GM10248 (cell line): Measurements from ENCODE around the gene SOX5.

Source experiments
- CTCF ChIA-PET: fragments of 300-600 bp; sonication (Branson Sonifier 250); formaldehyde crosslinking; extraction: SDS; loops from one replicate; lab custom pipeline; 2021; ENCODE audit warnings: antibody characterized with exemption; lab: Yijun Ruan, JAX
- POLR2A ChIA-PET: fragments of 350-650 bp; sonication (Branson Sonifier 250); formaldehyde crosslinking; extraction: SDS; loops from one replicate; lab custom pipeline; 2020; ENCODE audit warnings: antibody characterized with exemption; lab: Yijun Ruan, JAX
- DNase-seq: peaks from one replicate; pipeline ENCODE4 v3.0.0; 2012; ENCODE audit errors: extremely low spot score
- TF ChIP-seq, protein P1 (sequence below): IDR thresholded peaks from 2 replicates; pipeline ENCODE4 v1.5.1; 2012; ENCODE audit warnings: mild to moderate bottlenecking, low read depth; ENCODE audit errors: extremely low read depth, missing control alignments, control extremely low read depth

Gene SOX5

DNA sequence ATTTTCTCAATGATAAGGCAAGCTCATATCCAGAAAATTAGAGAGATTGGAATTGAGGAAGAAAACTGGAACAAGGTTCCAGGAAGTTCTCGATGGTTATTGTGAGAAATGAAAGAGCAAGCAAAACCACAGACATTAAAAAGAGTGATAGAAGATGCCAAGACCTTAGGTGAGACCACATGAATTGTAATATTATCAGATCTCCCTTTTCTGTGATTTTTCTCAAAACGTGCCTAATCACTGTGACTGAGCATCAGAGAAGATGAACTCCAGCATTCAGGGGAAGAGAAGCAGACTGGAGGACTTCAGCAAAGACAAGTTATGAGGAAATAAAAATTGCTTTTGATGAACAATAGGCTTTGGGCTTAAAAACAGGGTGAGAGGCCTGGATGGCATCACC lies 278.8 kb downstream of the SOX5 start:
- CTCF ChIA-PET, result interaction anchor here (1.5 to 6.5 kb wide), 2 partner anchors 12 to 21 kb away, joined by 3 to 27 read pairs; no protein-coding TSS in a partner anchor
- no peak for DNase-seq
- POLR2A ChIA-PET, result no interaction called here
- TF ChIP-seq, protein P1, sequence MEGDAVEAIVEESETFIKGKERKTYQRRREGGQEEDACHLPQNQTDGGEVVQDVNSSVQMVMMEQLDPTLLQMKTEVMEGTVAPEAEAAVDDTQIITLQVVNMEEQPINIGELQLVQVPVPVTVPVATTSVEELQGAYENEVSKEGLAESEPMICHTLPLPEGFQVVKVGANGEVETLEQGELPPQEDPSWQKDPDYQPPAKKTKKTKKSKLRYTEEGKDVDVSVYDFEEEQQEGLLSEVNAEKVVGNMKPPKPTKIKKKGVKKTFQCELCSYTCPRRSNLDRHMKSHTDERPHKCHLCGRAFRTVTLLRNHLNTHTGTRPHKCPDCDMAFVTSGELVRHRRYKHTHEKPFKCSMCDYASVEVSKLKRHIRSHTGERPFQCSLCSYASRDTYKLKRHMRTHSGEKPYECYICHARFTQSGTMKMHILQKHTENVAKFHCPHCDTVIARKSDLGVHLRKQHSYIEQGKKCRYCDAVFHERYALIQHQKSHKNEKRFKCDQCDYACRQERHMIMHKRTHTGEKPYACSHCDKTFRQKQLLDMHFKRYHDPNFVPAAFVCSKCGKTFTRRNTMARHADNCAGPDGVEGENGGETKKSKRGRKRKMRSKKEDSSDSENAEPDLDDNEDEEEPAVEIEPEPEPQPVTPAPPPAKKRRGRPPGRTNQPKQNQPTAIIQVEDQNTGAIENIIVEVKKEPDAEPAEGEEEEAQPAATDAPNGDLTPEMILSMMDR, result no peak

DNA sequence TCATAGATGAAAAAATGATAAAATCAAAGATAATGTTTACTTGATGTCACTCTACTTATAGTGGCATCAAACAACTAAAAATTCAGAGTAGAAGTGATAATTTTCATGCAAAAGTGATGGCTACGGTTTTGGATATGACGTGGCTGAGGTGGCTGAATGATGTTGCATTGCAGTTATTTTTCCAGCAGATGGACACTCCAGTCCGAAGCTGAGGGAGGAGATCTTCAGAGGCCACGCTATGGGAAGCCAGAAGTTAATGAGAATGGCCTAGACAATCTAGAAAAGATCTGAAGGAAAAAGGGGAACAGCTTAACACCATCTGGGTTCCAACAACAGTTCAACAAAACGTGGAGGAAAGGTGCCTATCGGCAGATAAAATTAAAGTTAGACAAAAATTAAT lies 279.8 kb downstream of the SOX5 start:
- no peak for DNase-seq
- TF ChIP-seq, protein P1, result no peak
- POLR2A ChIA-PET, result no interaction called here
- CTCF ChIA-PET, result interaction anchor here (1.5 to 6.5 kb wide), 2 partner anchors 11 to 22 kb away, joined by 3 to 27 read pairs; no protein-coding TSS in a partner anchor

DNA sequence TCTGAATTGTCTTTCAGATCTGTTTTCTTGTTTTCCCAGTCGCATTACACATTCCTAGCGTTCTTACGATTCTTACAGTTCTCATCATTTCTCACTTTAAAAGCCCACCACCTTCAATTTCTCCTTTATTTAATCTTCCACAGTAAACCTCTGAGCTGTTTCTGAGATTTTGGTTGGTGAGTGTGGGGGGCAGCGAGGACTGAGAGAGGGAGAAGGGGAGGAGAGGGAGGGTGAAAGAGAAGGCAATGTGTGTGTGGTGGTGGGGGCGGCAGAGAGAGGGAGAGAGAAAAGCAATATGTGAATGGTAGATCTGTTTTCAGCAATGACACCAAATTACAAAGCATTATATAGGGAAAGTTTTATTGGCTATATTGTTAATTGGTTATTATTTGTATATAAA lies 282.6 kb downstream of the SOX5 start:
- TF ChIP-seq, protein P1, result no peak
- CTCF ChIA-PET, result interaction anchor here (0.9 to 6.5 kb wide), 3 partner anchors 8 to 126 kb away, joined by 3 to 27 read pairs (median 11); no protein-coding TSS in a partner anchor
- DNase-seq, result no peak
- POLR2A ChIA-PET, result no interaction called here

DNA sequence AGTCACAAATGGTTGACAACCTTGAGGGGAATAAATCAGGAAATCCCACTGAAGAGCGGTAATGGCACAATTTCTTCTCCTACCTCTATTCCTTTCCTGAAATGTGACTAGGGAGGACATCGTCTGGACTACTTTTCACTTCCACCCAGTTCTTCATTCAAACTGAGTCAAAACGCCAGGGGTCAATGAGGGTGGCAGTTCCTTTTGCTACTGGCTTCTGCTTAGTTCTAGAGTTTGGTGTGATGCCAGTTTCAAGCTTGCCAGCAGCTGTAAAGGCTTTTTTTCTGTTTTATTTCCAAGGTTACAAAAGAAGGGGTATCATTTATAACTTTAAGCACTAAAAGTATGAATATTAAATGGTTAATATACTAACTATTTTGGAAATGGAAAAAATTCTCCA lies 286.5 kb downstream of the SOX5 start:
- ChIA-PET POLR2A (no interaction called here), CTCF (no interaction called here)
- TF ChIP-seq, protein P1, result no peak

DNA sequence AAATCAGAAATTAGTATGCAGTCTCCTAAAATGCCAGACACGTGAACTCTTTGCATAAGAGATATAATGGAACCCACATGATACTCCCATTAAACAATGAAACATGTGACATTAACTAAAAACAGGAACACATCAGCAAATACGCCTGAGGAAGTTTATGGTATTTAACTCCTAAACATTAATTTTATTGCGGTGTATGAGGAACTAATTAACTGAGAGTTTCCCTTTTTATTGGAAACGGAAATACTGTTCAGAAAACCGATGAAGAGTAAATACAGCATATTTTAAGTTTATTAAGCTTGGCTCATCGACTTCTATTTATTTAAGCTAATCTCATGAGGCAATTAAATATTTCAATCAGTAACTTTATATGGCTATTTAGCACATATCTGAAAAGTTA lies 290.3 kb downstream of the SOX5 start:
- POLR2A ChIA-PET, result no interaction called here
- no peak for DNase-seq
- CTCF ChIA-PET, result interaction anchor here (0.8 to 4.1 kb wide), 4 partner anchors 9 to 29 kb away, joined by 3 to 27 read pairs (median 7); no protein-coding TSS in a partner anchor
- TF ChIP-seq, protein P1, result no peak

More for the DNA sequence above, 286.5 kb downstream of the SOX5 start:
- DNase-seq, result no peak

DNA sequence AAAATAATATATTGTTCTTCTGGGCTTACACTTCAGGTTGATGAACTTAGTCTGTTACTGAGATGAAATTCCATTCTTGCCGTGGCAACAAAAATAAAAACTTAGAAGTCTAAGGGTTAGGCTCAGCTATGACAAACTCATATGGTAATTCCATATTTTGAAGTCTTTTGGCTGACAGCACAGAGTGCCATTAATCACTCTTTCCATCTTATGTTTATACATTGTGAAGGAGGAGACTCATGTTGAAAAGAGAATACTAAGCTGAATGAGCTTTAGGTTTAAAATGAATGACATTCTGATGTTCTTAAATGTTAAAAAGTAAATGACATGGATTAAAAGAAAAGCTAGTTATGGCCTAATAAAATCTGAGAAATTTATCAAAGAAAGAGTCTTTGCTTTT lies 291.9 kb downstream of the SOX5 start:
- CTCF ChIA-PET, result interaction anchor here (1.3 to 4.1 kb wide), 4 partner anchors 10 to 30 kb away, joined by 3 to 27 read pairs (median 4); no protein-coding TSS in a partner anchor
- TF ChIP-seq, protein P1, result no peak
- POLR2A ChIA-PET, result no interaction called here
- no peak for DNase-seq
